ENCODE measurements around the gene ACSF3. TPM values are rescaled to one million over a fixed set of nuclear protein-coding genes. Genes with fewer than 3 reads are reported as not detected.

The ACSF3 gene
- total RNA-seq, 4 donors from 2014 or later = 94.6 to 120 (median 108) TPM

DNA sequence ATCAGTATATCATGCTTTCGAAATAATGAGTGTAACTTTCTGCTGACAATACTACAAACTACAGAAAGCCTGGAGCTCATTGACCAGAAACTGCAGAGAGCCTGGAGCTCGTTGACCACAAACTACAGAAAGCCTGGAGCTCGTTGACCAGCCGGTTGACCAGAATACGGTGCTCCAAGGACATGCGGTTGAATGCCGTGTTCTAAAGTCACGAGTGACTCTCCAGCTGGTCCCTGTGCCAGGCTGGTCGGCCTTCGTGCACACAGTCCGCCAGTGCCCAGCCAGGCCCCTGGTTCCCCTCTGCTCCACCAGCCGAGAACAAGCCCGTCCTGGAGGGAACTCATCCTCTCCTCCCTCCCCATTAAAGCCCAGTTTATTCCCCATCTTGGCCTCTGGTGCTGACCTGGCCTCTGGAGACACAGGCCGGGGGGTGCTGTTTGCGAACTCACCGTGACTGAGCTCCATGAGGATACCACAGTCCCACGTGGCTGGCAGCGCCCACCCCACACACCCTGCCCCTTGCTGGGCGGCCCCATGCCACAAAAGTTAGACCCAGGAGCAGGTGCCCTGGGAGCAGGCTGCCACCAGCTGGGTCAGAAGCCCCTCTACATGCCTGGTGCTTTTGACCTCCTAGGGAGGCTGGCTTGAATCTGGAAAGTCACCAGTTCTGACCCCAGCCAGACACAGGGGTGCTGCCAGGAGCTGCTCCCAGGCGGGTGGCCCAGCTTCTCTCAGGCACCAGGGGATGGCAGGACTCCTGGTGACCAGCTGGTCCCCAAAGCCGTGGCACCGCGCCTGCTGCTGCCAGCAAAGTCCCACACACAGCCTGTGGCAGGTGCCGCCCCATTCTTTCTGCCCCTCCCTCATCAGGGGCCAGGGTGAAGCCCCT is 62.4 kb downstream of the ACSF3 start:
- H3K36me3 ChIP-seq = peaks cover 0 to 19% (median 0%) of the 10 kb centered on the region in 3 donors
- H3K4me3 ChIP-seq = no peak overlapping the region
- H3K27me3 ChIP-seq = no peaks in the 10 kb centered on the region
- H3K9me3 ChIP-seq = no peaks in the 10 kb centered on the region
- TF ChIP-seq POLR2A (IDR thresholded peaks at IDR 0.05) = no peak
- TF ChIP-seq, protein P1, sequence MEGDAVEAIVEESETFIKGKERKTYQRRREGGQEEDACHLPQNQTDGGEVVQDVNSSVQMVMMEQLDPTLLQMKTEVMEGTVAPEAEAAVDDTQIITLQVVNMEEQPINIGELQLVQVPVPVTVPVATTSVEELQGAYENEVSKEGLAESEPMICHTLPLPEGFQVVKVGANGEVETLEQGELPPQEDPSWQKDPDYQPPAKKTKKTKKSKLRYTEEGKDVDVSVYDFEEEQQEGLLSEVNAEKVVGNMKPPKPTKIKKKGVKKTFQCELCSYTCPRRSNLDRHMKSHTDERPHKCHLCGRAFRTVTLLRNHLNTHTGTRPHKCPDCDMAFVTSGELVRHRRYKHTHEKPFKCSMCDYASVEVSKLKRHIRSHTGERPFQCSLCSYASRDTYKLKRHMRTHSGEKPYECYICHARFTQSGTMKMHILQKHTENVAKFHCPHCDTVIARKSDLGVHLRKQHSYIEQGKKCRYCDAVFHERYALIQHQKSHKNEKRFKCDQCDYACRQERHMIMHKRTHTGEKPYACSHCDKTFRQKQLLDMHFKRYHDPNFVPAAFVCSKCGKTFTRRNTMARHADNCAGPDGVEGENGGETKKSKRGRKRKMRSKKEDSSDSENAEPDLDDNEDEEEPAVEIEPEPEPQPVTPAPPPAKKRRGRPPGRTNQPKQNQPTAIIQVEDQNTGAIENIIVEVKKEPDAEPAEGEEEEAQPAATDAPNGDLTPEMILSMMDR (IDR thresholded peaks at IDR 0.05) = no peak
- no peak for DNase-seq
- H3K4me1 ChIP-seq = peaks cover 0 to 11% (median 5%) of the 10 kb centered on the region in 4 donors
- no peak overlapping the region for H3K27ac ChIP-seq

DNA sequence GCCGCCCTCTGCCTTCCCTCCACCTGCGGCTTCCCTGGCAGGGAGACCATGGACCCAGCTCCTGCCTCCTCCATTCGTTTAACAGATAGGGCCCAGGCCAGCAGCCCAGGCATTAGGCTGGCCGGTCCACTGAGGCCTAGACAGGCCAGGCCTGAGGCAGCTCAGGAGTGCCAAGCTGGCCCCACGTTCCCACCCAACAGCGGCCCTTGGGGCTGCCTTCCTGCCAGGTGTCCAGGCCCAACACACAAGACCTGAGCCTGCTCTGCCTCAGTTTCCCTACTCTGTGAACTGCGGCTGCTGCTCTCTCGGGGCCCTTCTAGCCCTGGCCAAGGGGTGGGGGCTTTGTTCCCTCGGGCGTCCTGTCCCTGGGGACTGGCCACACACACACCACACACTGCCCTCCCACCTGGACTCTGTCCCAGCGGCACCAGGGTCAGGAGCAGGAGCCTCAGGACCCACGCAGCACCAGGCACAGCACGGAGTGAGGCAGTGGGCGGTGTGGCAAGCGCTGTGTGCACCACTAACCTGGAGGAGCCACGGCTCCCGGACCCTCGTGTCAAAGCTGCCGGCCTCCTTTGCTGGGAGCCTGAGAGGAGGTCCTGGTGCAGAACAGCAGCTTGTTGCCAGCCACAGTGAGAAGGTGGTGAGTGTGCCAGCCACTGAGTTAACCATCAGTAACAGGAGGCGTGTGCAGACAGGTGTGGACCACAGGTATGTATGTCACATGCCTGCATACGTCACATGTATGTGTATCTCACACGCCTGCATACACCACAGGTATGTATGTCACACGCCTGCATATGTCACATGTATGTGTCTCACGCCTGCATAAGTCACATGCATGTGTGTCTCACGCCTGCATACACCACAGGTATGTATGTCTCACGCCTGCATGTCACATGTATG is 63.3 kb downstream of the ACSF3 start:
- TF ChIP-seq, protein P1 (IDR thresholded peaks at IDR 0.05) = no peak
- TF ChIP-seq POLR2A (IDR thresholded peaks at IDR 0.05) = no peak
- Histone ChIP-seq H3K27me3 (no peaks in the 10 kb centered on the region), H3K4me3 (no peak overlapping the region), H3K36me3 (peaks cover 0 to 11% (median 0%) of the 10 kb centered on the region in 3 donors), H3K4me1 (peaks cover 0 to 11% (median 5%) of the 10 kb centered on the region in 4 donors), H3K9me3 (no peaks in the 10 kb centered on the region), H3K27ac (no peak overlapping the region)
- DNase-seq = no peak

GRCh38 chr16:89157778-89158177 is 64.1 kb downstream of the ACSF3 start:
- Histone ChIP-seq H3K4me3 (no peak overlapping the region), H3K27me3 (no peaks in the 10 kb centered on the region), H3K36me3 (peaks cover 0 to 3% (median 0%) of the 10 kb centered on the region in 3 donors), H3K27ac (no peak overlapping the region), H3K9me3 (no peaks in the 10 kb centered on the region), H3K4me1 (peaks cover 0 to 11% (median 5%) of the 10 kb centered on the region in 4 donors)
- TF ChIP-seq, protein P1 (IDR thresholded peaks at IDR 0.05) = no peak
- no peak for TF ChIP-seq POLR2A (IDR thresholded peaks at IDR 0.05)
- no peak for DNase-seq

GRCh38 chr16:89159066-89159849 is 65.6 kb downstream of the ACSF3 start:
- H3K9me3 ChIP-seq = no peaks in the 10 kb centered on the region
- no peak overlapping the region for H3K27ac ChIP-seq
- H3K36me3 ChIP-seq = no peaks in the 10 kb centered on the region
- peaks cover 0 to 11% (median 5%) of the 10 kb centered on the region in 4 donors for H3K4me1 ChIP-seq
- no peak overlapping the region for H3K4me3 ChIP-seq
- no peaks in the 10 kb centered on the region for H3K27me3 ChIP-seq
- TF ChIP-seq, protein P1 (IDR thresholded peaks at IDR 0.05) = no peak
- TF ChIP-seq POLR2A (IDR thresholded peaks at IDR 0.05) = no peak
- no peak for DNase-seq

DNA sequence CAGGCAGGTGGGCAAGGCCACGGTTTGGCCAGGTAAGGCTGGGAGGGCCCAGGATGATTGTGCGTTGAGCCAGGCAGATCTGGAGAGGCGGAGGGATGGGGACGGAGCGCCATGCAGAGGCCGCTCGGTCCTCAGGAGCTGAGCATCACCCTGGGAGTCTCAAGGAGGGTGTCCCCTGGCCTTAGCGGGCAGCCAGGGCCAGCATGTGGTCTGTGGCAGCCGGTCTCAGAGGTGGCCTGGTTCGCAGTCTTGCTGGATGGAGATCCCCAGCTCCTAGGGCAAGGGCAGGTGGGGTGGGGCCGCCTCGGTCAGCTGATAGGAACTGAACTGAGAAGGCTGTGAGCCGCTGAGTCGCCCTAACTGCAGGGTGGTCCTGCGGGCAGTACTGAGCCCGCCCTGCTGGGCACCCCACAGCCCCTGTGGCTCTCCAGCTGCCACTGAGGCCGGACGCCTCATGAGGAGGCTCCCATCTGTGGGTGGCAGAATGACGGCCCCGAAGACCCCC is 66.2 kb downstream of the ACSF3 start:
- DNase-seq = no peak
- peaks cover 0 to 10% (median 3%) of the 10 kb centered on the region in 4 donors for H3K4me1 ChIP-seq
- no peaks in the 10 kb centered on the region for H3K27me3 ChIP-seq
- H3K36me3 ChIP-seq = no peaks in the 10 kb centered on the region
- H3K27ac ChIP-seq = no peak overlapping the region
- no peaks in the 10 kb centered on the region for H3K9me3 ChIP-seq
- TF ChIP-seq POLR2A (IDR thresholded peaks at IDR 0.05) = no peak
- TF ChIP-seq, protein P1 (IDR thresholded peaks at IDR 0.05) = no peak
- H3K4me3 ChIP-seq = no peak overlapping the region
